GM18498 (cell line): Measurements from ENCODE around the gene FRS3.
"Not testable (repeated sequence)": the region's sequence is repeated elsewhere in the genome, so short reads cannot be mapped to it uniquely, and the experiment has no call there.

Source experiments
- ATAC-seq: cut with Tn5 transposase; IDR thresholded peaks from one replicate; pipeline ENCODE4 v1.9.1; 2021; ENCODE audit warnings: mild to moderate bottlenecking, moderate library complexity; ENCODE audit not compliant: unreplicated experiment

The FRS3 gene

DNA sequence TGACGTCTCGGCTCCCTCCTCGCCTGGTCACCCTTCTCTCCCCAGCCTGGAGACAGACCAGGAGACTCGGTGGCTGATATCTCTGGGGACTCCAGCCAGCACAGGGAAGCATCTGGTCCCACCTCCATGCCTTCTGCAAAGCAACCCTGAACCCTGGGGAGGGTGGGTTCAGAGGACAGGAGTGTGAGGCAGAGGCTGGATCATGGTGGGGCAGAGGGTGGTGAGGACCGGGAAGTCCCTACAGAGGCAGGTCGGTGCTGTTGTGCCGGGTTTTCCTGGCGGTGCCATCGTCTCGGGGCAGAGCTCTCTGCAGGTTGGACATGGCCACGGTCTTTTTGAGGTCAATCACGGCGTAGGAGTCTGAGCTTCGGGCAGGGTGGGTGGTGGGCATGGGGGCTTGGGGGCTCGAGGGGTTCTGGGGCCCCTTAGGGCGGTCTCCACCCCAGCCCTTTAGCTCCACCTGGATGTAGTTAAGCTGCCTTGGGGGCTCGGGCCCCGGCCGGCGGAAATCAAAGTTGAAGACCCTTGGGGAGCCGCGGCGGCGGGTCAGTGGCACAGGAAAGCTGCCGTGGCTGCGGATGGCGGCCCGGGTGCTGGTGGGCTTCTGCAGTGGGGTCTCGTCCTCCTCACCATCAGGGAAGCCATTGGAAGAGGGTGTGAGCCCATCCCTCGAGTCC is 9.2 kb downstream of the FRS3 start:
- ATAC-seq = no peak

- no peak for ATAC-seq
These were observed 10.3 kb downstream of the FRS3 start for GRCh38 chr6:41769376-41769775.

GRCh38 chr6:41768545-41769308 is 11.0 kb downstream of the FRS3 start:
- ATAC-seq = no peak

- ATAC-seq = no peak
These were observed 12.4 kb downstream of the FRS3 start for GRCh38 chr6:41767112-41767833.

DNA sequence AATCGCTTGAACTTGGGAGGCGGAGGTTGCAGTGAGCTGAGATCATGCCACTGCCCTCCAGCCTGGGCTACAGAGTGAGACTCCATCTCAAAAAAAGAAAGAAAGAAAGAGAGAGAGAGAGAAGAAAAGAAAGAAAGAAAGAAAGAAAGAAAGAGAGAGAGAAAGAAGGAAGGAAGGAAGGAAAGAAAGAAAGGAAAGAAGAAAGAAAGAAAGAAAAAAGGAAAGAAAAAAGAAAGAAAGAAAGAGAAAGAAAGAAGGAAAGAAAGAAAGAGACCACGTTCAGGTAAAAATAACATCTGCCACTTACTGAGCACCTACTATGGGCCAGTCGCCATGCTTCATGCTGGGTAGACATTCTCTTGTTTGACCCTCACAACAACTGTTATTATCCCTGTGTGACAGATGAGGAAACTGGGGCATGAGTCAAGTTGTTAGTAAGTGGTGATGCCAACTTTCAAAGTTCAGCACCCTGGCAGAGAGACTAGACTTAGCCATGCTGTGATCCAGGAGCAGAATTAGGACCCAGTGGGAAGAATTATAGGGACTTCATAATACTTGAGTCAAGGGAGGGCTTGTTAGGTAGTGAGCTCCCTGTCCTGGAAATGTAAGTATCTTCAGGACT is 13.5 kb downstream of the FRS3 start:
- not testable (repeated sequence) for ATAC-seq

DNA sequence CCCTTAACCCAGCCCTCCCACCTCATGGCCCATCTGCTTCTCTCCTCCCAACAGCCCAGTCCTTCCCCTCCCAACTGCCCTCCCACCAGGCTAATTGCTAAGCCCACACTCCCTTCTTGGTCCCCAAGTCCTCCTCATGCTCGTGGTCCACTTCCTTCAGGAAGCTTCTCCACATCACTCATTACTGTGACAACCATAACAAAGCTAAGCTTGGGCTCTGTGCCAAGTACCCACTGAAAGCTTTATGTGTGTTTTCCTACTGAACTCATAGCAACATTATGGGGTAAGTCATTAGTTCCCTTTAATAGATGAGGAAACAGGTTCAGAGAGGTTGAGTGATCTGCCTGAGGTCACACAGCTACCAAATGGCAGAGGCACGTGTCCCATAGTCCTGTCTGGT is 16.2 kb downstream of the FRS3 start:
- no peak for ATAC-seq

DNA sequence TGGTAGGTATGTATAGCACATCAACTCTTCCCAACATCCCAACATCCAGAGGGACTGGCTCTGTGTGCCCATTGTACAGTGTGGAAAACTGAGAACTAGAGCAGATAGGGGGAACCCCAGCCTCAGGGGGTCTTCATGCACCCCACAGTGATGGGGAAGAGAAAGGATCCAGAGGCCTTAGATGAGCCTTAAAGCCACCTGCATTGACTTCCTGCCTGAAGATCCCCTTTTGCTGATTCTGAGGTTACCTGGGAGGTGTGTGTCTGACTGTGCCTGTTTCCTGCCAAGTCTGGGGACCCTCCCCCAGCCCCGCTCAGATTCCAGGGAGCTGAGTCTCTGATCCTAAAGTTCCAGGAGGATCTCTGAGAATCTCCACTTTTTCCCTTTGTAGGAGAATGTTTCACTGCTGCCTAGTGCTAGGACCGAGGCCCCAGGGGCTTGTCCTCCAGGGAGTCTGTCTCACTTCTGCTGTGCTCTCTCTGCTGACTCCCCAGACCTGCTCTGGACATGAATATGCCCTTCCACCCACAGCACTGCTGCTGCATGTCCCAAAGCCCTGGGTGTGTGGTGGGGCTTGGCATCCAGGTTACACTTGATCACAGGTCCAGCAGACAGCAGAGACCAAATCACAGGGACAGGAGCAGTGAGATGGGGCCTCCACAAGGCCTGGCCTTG is 19.7 kb downstream of the FRS3 start:
- no peak for ATAC-seq

DNA sequence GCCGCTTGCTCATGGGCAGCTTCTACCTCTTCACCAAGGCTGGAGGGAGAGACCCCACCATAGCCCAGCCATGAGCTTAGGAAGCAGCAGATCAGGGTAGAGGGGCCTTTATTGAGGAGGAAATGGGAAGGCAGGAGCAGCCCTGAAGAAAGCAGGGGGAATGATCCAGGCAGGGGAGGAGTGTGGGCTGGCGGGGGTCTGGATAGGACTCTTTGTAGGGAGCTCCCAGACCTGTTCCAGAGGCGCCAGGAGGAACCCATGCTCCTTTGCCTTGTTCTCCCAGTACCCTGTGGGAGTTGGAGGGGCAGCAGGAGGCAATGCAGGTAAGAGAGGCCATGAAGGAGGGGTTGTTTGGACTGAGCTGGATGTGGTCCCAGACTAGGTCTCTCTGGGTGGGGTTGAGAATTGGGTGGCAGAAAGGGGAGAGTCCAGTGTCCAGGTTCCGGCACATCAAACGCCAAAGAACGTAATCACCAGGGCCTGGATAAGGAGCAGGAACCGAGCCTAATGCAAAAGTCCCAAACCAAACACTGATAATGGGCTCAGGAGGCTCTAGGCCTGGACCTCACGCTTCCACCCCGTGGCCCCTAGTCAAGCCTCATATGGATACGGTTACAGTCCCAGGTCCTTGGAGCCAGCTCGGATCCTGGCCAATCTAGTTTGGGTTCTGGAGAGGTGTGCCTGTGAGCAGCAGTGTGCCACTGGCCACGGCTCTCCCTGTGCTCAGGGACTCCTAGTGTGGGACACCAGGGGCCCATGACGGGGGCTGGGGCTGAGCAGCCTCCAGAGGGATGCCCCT is 20.4 kb downstream of the FRS3 start:
- ATAC-seq = no peak

- no peak for ATAC-seq
These were observed 21.1 kb downstream of the FRS3 start for GRCh38 chr6:41758641-41759035.

GRCh38 chr6:41757931-41758640 is 21.6 kb downstream of the FRS3 start:
- ATAC-seq = no peak

DNA sequence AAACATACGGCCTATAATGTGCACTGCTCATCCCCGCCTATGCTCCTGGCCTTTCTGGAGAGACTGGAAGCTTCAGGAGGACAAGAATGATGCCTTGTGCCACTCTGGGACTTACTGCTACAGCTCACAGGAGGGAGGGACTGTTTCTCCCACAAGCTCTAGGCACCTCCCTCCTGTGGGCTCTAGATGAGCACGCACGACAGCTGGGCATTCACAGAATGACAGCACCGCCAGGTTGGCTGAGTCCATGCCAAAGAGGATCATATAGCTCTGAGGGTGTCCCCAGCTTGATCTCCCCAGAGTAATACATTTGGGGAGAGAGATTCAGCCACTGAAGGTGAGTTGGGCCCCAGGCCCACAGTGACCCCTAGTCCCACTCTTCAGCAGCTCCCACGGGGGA is 22.4 kb downstream of the FRS3 start:
- ATAC-seq = no peak

- no peak for ATAC-seq
These were observed 23.3 kb downstream of the FRS3 start for GRCh38 chr6:41756354-41756753.

DNA sequence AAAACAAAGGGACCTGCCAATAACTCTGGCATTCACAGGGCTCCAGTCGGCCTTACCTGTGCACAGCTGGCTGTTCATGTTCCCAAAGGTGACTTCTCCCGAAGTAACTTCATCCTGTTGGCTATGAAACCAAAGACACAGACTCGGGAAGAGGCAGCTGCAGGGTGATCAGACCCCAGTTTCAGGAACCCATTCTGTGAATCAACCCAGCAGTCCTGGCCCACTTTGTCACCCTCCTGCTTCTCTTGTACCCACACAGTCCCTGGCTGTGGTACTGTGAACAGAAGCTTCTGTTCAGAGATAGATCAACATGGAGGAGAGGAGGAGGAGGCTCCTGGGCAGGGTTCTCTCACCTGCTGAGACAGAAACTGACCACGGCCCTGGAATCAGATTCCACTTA is 23.8 kb downstream of the FRS3 start:
- ATAC-seq = no peak

- ATAC-seq = no peak
These were observed 29.3 kb downstream of the FRS3 start for GRCh38 chr6:41750374-41750773.

DNA sequence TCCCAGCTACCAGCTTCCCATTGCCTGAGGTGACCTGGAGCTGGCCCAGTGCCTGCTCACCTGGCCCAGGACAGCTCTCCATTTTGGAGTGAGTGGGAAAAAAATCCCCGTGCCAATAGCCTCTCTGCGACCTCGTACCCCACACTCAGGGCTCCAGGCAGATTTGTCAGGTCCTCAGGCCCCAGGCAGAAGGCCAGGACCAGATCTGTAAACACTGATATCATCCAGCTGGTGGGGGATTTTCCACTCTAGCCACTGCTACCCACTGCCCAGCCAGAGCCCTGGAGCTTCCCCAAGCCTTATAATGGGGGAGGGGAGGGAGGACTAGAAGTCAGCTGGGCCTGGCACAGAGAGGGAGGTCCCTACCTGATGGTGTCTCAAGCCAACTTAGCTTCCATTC is 31.2 kb downstream of the FRS3 start:
- no peak for ATAC-seq

DNA sequence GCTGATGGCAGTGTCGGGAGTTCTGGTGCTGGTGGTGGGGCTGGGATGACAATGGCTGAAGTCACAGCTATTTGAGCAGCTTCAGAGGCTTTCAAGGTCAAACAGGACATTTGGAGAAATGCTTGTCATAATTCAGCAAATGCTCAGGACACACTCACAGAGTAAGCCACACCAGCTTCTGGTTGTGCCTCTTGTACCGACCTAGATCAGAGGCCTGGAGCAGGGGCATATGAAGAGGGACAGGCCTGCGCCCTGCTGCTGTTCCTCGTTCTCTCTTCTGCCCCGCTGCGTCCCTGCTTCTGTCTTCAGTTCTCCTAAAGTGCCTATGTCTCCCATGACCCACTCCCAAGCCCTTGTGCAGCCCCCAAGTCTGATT is 31.6 kb downstream of the FRS3 start:
- no peak for ATAC-seq

GRCh38 chr6:41747256-41748101 is 32.2 kb downstream of the FRS3 start, which contains the start of gene PGC:
PGC (minus strand) TSS chr6:41747397; CDS start chr6:41747334, 63 bp downstream.
- ATAC-seq = no peak

DNA sequence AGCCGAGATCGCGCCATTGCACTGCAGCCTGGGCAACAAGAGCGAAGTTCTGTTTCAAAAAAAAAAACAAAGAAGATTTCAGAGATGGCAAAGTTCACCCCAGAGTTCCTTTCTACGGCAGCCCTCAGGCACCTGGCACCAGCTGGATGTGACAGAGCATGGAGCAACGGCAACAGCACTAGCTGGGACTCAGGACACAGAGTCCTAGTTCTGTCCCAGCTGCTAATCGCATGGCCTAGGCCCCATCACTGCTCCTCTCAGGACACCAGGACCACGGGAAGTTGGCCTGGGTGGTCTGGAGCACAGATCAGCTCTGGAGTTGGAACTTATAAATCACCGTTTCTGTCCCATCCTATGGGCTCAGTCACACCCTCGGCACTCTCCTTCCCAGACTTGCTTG is 33.6 kb downstream of the FRS3 start:
- no peak for ATAC-seq
